NCI-H774 (cell line): ENCODE measurements around the gene ARL8A.
A peak's percentile ranks its signal among the peaks of the same experiment; 100 is the strongest.
"Not testable (repeated sequence)": the region's sequence is repeated elsewhere in the genome, so short reads cannot be mapped to it uniquely, and the experiment has no call there.

Experiments used
- DNase-seq: peaks from one replicate; lab custom pipeline; 2025; lab: John Stamatoyannopoulos, UW

ARL8A gene

GRCh38 chr1:202112859-202113689, 31.5 kb downstream of the ARL8A start:
- no peak for DNase-seq

DNA sequence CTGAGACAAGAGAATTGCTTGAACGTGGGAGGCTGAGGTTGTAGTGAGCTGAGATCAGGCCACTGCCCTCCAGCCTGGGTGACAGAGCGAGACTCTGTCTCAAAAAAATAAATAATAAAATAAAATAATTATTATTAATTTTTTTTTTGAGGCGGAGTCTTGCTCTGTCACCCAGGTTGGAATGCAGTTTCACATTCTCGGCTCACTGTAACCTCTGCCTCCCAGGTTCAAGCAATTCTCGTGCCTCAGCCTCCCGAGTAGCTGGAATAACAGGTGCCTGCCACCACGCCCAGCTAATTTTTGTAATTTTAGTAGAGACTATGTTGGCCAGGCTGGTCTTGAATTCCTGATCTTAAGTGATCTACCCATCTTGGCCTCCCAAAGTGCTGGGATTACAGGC, 32.9 kb downstream of the ARL8A start:
- DNase-seq = not testable (repeated sequence)

DNA sequence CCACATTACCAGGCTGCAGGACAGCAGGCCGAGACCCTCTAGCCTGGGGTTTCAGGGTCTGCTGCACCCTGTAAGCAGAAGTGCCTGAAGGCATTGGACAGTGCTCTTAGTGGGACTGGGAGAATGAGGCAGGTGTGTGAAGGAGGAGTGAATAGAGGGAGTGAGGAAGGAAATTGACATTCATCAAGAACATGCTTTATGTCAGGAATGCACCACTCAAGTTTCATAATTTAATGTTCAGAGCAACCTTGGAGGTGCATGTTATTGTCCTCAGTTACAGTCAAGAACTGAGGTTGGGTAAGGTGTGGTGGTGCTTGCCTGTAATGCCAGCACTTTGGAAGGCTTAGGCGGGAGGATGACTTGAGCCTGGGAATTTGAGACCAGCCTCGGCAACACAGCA, 33.6 kb downstream of the ARL8A start:
- DNase-seq = no peak

DNA sequence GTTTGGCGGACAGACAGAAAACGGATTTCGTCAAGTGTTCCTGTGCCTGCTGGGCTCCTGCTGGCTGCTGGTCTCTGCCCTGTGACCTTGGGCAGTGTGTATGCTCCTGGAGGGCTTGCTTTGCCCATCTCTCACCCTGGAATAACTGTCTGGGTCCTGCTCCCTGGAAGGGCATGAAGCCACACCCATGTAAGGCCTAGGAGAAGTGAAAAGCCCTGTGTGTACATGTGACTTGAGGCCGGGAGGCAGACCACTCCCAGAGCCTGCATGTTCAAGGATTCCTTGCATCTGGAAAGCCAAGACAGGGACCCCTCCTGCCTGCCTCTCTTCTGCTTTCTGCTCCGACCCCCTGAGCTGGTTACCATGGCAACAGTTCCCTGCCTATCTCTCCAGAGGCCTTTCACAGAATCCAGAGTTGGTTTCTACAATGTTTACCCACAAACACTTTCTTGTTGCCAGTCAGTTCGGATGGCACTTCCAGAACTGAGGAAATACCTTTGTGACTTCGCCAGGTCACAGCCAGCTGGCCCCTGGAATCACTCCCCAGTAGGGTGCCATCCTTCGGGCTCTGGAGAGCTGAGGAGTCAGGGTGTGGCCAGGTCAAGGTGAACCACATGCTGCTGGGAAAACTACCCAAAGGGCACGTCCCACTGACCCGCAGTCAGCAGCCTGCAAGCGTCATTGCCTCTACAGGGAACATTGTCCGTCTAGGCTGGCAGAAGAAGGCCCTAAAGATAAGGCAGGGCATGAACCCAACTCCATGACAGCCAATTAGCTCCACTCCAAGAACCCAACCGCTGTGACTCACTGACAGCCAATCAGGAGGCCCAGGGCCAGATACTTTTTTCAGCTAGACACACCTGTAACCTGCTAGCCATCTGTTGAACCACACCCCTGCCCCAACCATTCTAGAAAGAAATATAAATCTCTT, 36.5 kb downstream of the ARL8A start:
- DNase-seq = peak; percentile 38

DNA sequence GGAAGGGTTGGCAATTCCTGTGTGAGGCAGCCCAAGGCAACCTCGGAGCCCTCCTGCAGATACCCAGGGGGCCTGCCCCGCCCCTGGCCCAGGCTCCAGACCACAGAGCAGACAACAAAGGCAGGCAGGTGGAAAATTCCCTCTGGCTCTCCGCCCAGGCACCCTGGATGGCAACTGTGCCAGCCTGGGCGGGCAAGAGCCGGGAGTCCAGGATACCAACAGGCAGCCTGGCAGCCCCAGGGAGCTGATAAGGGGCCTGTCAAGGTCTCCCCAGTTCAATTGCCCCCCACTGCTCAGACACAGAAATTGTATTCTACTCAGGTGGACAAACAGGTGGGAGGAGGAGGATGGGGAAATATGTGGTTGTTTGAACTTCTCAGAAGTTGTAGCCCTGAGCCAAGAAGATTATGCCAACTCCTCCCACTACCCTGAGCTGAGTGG, 37.2 kb downstream of the ARL8A start:
- peak; percentile 89 for DNase-seq

- peak; percentile 85 for DNase-seq
Observed at GRCh38 chr1:202106340-202107254, 37.9 kb downstream of the ARL8A start.

DNA sequence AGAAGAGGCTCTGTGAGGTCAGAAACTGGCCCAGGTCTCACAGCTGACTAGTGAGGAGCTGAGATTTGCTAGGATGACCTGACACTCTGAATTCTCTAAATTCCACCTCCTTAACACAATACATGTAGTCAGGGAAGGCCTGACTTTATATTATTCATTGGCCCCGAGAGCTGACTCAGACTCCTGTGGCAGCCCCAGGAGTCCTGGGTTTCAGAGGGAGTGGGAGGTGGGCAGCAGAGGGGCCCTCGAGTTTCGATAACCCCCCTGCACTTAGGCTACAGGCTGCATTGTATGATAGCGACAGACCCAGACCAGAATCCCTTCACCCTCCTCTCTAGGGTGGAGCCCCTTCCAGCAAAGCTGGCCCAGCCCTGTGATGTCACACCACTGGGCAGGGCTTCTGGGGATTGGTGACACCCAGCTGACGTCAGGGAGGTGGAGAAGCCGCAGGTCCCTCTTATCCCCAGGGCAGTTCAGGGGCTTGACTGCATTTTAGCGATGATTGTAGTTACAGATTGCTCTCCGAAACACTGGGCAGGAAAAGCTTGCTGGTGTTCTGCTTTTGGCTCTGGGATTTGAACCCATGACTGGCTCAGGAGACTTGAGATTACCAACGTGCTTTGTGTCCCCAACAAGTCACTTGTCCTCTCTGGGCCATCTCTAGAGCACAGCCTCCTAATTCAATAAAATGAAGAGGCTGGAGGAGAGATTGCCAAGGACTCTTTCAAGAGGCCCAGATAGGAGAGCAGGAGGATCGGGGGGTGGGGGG, 38.8 kb downstream of the ARL8A start:
- peak; percentile 86 for DNase-seq

DNA sequence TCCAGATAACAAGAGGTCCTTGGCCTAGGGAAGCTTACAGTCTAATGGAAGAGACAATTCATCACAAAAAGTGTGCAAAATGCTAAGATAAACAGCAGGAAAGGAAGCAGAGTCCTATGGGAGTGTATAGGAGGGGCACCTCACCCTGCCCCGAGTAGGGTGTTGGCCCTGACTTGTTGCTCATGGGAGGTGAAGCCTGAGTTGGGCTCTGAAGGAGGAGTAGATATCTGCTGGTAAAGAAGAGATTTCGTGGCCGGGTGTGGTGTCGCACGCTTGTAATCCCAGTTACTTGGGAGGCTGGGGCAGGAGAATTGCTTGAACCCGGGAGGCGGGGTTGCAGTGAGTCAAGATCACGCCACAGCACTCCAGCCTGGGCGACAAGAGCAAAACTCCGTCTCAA, 40.5 kb downstream of the ARL8A start:
- no peak for DNase-seq

DNA sequence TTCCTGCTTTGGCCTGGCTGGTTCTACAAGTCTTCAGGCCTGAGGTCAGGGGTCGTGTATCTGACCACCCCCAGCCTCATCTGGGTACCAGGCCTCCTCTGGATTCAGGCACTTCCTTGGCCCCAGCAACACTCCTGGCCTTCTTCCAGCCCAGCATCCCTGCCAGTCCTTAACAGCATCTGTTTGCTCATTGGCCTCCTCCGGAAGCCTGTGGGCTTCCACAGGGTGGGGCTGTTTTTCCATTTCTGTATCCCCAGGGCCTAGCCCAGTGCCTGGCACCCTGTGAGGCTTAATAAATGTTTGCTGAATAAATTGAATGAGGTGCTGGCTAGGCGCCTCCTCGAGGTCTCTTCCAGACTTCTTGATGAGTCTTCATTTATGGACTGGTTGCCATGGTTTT, 43.4 kb downstream of the ARL8A start:
- DNase-seq = no peak

DNA sequence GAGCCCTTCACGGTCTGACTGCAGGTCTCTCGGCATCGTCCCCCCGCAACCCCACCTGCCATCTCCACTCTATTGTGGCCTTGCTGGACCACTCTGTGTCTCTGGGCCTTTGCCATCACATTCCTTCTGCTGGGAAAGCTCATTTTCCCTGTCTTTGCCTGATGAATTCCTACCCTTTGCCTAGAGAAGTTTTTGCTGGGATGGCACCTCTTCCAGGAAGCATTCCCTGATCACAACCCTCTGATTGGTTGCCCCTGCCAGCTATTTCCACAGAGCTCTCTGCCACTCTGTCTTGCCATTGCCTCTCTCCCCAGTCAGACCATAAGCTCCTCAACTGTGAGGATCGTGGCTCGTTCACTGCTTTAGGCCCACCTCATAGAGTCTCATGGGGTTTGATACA, 50.7 kb downstream of the ARL8A start:
- DNase-seq = no peak

GRCh38 chr1:202090994-202091393, 53.5 kb downstream of the ARL8A start:
- DNase-seq = no peak

DNA sequence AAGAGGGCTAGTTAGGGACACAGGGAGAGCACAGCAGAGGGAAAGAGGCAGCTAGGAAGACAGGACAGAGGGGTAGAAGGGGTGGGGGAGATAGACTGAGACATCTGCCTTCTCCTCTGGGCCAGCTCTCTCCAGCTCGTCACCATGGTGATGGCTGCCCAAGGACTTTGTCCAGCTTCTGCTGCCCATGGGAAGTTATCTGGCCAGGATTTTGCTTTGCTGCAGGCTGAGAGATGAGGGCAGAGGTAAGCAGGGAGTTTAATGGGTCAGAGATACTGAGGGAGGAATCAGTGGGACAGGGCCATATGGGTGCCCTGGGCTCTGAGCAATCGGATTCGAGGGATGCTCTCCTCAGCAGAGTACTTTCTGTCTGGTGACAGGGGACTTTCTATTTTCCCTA, 56.3 kb downstream of the ARL8A start:
- DNase-seq = no peak

DNA sequence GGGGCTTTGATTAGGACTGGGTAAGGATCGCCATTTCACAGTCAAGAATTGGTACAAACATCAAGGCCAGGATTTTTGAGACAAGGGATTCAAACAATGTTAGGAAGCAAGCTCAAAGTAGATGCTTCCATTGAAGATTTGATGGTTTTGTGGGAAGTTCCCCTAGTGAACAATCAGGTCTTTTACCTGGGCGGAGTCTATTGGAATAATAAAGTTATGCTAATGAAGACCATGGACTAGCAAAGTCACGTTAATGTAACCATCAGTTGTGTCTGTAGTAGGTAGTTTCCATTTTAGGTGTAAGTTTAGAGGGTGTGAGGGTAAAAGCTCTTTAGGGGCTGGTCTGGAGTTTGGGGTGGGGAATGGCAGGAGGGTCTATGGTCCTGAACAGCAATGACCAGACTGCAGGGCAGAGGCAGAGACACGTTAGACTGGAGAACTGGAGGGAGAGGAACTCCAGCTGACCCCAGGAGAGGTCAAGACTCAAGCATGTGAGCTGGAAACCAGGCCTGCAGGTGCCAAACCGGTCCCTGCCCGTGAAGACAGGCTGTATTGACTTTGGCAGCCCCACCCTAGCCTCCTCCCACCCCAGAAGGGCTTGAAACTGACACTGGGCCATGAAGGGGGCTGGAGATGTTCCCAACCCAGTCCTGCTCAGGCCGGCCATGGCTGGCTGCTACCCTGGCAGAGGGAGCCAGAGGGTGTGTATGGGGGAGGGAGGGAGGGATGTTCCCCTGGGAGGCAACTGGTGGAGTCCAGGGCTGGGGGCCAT, 57.8 kb downstream of the ARL8A start:
- DNase-seq = no peak

GRCh38 chr1:202085682-202086373, 58.7 kb downstream of the ARL8A start:
- DNase-seq = no peak

DNA sequence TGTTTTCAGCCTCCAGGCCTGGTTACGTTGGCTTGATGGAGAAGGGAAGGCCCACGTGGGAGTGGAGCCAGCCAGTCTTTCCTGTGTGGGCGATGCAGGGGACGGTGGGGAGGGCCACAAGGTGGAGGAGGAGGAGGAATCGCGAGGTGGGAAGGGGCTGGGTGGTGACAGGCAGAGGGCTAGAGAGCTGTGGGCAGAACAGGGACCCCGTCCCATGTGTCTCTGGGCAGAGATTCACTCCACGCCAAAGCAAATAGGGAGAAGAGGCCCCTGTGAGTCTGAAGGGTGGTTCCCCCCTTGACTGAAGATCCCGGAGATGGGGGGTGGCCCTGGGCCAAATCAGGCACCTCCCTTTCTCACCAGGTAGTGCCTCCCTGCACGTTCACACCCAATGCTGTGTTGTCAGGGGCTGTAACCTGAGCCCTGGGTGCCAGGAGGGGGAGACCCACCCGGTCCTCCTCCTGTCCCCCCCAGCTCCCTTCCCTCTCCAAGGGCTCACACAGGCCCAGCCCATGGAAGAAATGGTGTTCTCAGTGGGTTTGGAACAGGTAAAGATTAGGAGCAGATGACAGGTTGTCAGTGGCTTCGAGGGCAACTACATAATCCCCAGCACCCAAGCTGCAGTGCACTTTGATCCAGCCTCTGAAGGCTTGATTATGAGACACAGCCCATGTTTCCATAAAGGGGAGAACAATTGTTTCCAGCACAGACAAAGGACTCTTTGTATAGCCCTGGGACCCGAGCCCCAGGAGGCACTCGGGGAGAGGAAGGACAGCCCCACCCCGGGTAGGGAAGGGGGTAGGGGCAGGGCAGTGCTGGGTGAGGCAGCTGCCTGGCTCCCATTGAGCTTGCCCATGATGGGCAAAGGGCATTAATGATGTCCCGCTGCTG, 59.5 kb downstream of the ARL8A start:
- DNase-seq = peak; percentile 31
